ENCODE results near the gene LHX2.

LHX2 gene

GRCh38 chr9:124014211-124014955 lies 2.8 kb downstream of the LHX2 start:
- DNase-seq: no peak

- no peak for DNase-seq
These were observed 3.5 kb downstream of the LHX2 start for GRCh38 chr9:124014956-124015660.

GRCh38 chr9:124015661-124016131 lies 4.1 kb downstream of the LHX2 start:
- DNase-seq: no peak

- no peak for DNase-seq
These were observed 4.8 kb downstream of the LHX2 start for GRCh38 chr9:124016175-124017050.

GRCh38 chr9:124017051-124017928 lies 5.7 kb downstream of the LHX2 start:
- no peak for DNase-seq

- no peak for DNase-seq
These were observed 6.6 kb downstream of the LHX2 start for GRCh38 chr9:124017929-124018729.

- no peak for DNase-seq
These were observed 7.4 kb downstream of the LHX2 start for GRCh38 chr9:124018730-124019697.

DNA sequence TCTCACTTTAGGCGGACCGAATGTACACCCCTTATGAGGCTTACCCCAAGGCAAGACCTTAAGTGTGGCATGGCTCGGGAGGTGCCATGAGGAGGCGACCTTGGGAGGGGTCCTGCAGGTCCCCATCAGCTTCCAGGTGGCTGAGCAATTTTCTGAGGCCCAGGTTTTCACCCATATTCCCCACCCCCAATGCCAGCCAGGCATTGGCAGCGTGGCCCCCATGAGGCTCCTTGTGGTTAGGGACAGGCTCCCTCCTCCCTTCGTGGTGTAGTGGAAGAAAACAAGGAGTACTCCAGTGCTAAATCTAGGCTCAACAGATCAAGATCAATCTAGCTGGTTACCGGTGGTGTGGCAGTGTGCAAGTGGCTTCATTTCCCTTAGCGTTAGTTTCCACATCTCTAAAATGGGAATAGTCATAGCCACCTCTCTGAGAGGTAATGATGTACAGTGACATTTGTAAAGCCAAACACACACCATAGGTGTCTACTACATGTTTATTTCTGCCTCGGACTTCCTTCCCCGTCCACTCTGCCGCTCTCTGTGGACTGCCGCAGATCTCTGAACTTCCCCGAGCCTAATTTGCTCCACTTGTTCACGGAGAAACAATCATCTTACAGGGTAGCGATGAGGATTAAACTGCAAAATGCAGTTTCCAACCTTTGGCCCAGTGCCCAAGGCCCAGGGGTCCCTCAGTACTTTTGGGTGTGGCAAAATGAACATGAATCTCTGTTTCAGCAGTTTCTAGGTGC lies 8.4 kb downstream of the LHX2 start:
- DNase-seq: no peak

GRCh38 chr9:124020520-124021384 lies 9.2 kb downstream of the LHX2 start:
- DNase-seq: no peak

GRCh38 chr9:124021385-124021769 lies 9.8 kb downstream of the LHX2 start:
- DNase-seq: no peak

DNA sequence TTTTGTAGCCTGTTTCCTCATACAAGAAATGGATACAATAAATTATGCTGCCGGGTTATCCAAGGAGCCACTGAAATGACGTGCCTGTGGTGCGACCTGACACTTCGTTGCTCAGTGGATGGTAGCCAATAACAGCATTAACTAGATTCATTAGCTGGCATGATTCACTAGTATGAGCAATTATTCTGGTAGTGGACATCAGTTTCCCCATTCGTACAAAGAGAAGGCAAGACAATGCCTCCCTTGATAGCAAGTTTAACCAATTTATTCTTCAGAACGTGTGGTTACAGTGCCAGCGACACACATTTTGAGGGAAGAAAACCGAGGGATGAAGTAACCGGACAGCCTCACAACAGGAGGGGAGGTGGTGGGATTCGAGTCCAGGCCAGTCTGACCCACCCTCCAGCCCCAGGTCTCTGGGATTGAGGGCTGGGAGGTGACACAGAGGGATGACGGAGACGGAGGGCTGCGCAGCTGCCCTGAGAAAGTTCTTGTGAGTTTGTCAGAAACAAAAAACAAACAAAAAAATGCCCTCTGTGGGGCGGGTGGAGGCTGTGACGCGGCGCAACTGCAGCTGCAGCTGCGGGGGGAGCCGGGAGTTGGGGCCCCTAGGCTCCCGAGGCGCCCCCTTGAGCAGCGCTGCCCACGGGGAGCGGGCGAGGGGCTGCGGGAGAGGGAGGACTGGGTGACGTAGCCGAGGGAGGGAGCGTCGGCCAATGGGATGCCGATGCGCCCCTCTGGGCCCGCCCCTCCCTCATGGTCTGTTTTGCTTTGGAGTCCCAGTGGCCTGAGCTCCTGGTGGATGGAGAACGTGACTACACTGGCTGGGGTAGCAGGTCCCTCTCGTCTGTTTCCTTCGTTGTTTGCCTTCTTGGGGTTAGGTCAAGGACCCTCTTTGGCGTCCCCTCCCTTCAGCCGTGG lies 10.9 kb downstream of the LHX2 start:
- DNase-seq: no peak

GRCh38 chr9:124024107-124024506 lies 12.5 kb downstream of the LHX2 start:
- no peak for DNase-seq

DNA sequence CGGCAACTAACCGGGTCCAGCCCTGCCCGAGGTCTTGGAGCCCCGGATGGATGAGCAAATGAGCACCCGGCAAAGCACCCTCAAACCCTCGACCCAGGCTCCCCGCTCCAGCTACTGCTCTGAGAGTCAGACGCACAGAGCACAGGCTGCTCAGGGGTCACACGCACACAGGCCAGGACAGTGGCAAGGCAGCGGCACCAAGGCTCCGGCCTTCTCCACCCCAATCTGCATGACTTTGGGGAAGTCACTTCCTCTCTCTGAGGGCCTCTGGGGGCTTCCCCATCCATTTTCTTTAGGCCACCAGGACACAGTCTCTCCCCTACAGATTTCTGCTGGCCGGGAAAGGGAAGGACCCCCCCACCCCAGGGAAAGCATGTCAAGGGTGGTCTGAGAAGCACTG lies 18.0 kb downstream of the LHX2 start:
- DNase-seq: no peak

DNA sequence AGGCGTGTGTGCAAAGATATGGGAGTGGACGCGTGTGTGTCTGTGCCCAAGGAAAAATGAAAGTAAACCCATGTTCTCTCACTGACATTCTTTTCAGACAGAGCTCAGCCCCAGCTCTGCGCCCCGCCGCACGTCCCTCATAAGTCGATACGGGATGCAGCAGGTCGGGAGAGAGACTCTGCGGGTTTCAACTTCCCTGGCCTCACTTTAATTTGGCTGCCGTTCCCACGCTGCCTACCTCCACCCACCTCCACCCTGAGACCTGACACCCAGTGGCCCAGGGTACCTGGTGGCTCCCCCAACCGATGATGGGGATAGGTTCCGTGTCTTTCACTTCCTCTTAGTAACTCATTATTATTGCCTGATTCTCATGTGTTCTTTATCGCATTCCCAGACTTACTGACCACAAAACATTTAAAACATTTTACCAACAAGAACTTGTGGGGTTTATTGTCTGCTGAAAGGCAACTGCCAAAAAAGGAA lies 19.4 kb downstream of the LHX2 start:
- no peak for DNase-seq

GRCh38 chr9:124032247-124032646 lies 20.7 kb downstream of the LHX2 start:
- no peak for DNase-seq

GRCh38 chr9:124033348-124033747 lies 21.8 kb downstream of the LHX2 start:
- no peak for DNase-seq

DNA sequence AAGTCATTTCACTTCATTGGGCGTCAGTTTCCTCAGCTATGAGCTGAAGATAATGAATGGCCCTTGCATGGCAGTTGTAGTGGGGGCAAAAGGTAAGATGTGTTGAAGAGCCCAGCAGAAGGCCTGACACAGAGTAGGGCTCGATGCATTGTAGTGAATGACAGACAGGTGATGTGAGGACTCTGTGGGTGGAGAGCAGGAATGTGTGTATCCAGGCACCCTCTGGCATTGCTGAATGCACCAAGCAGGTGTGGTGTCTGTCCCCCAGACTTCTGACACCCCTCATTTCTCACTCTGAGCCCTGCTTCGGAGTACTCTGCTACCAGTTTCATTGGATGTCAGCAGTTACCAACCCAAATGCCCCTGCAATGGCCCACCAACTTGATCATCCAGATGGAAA lies 22.4 kb downstream of the LHX2 start:
- DNase-seq: no peak

Measured in CD4-positive, alpha-beta T cell treated with Interleukin-15 for 1 hour (primary cell).